Heart left ventricle (tissue), 16 donors: ENCODE data around the gene ZBTB46. TPM values are rescaled to one million over a fixed set of nuclear protein-coding genes. Genes with fewer than 3 reads are reported as not detected.

Source experiments
- ATAC-seq, 4 donors: fragments of 200-7000 bp; cut with Tn5 transposase; one replicate each; pipeline ENCODE4 v1.9.1; 2020 to 2022; ENCODE audit warnings: moderate library complexity in 4 of 4, mild to moderate bottlenecking in 3 of 4, moderate number of reproducible peaks in 1 of 4
- DNase-seq, 5 donors: peaks; one replicate each; pipeline ENCODE4 v3.0.0-alpha.2; 2020
- H3K27ac ChIP-seq, 12 donors: fragments of 200-600 bp; sonication (generic) in 4 of 12; one replicate each; pipeline versions ENCODE4 v1.5.0 to v1.8.0; 2016 to 2022; ENCODE audit warnings: mild to moderate bottlenecking in 2 of 12
- H3K27me3 ChIP-seq, 9 donors: fragments of 200-600 bp; sonication (generic) in 2 of 9; one replicate each; pipeline versions ENCODE4 v1.5.1 to v1.8.0; 2016 to 2022; ENCODE audit warnings: mild to moderate bottlenecking in 3 of 9
- H3K36me3 ChIP-seq, 9 donors: fragments of 200-600 bp; sonication (generic) in 2 of 9; one replicate each; pipeline versions ENCODE4 v1.5.0 to v1.8.0; 2018 to 2022; ENCODE audit warnings: mild to moderate bottlenecking in 2 of 9
- H3K4me1 ChIP-seq, 12 donors: fragments of 200-600 bp; sonication (generic) in 4 of 12; one replicate each; pipeline versions ENCODE4 v1.5.0 to v1.8.0; 2016 to 2022; ENCODE audit warnings: mild to moderate bottlenecking in 3 of 12
- H3K4me3 ChIP-seq, 12 donors: fragments of 200-600 bp; sonication (generic) in 4 of 12; one replicate each; pipeline versions ENCODE4 v1.5.0 to v1.8.0; 2017 to 2022; ENCODE audit warnings: mild to moderate bottlenecking in 9 of 12, moderate library complexity in 4 of 12
- H3K9me3 ChIP-seq, 12 donors: fragments of 200-600 bp; sonication (generic) in 4 of 12; one replicate each; pipeline versions ENCODE4 v1.5.0 to v1.8.0; 2016 to 2022; ENCODE audit warnings: mild to moderate bottlenecking in 1 of 12
- CTCF ChIP-seq, 12 donors: fragments of 200-600 bp; sonication (generic) in 4 of 12; IDR thresholded peaks; one replicate each; pipeline versions ENCODE4 v1.5.0 to v1.8.0; 2018 to 2022; ENCODE audit warnings: antibody characterized with exemption in 12 of 12, mild to moderate bottlenecking in 5 of 12
- POLR2A ChIP-seq, 2 donors: fragments of 450-650 bp; IDR thresholded peaks; one replicate each; pipeline ENCODE4 v1.6.1; 2017; ENCODE audit warnings: antibody characterized with exemption in 2 of 2, mild to moderate bottlenecking in 2 of 2, moderate library complexity in 2 of 2
- WGBS, 4 donors: extraction: QIAGEN DNeasy Blood & Tissue Kit in 2 of 4; methylation state at CpG; one replicate each; pipeline versions ENCODE4 v1.1.5 to v1.1.7; 2013 to 2018; 5-methylcytosine and 5-hydroxymethylcytosine counted together
- intact Hi-C, 10 donors: fragments of 100-400 bp; cut with DNase I; formaldehyde crosslinking; loops; one replicate each; pipeline versions ENCODE4 v1.11.1 to v1.14.2; 2022
- polyA plus RNA-seq, 2 donors: library from polyadenylated mRNA; stranded (reverse); fragments of 200-250 nt; gene quantifications; one replicate each; pipeline ENCODE4 v1.2.3, GENCODE V29; 2013
- total RNA-seq, 9 donors: library from RNA; depleted of rRNA in 2 of 9; stranded (reverse); fragments of >200 nt in 2 of 9; fragmentation: NEBNext Ultra II Directional in 3 of 9; extraction: Animal tissue kit (Norgen Biotek cat#: 25700) in 3 of 9; gene quantifications; one replicate each; pipeline versions ENCODE4 v1.1.0 to v1.2.4, GENCODE V29; 2016 to 2023
- donor health status: ischemic (EF 13 %, LVEDD 7.1; RV severe dilation, severe dysfunction).
- donor health status: healthy with polysubstance abuse.
- donor health status: DM: no; HTN: yes; CAD: no.
- donor health status: DM: no; HTN: no; CAD: no.
- donor health status: ischemic (EF 25% LVEDD 6.9; RV normal size, moderate dysfunction).
- donor health status: ischemic (EF 25% LVEDD 5.7; RV mildly dilated, moderate dysfunction).
- donor health status: healthy.
- donor health status: DM: yes; HTN: yes; CAD: no.
- donor health status: ischemic (EF 35%, LVEDD 5.7; RV mildly dilated, moderate dysfunction).
- donor health status: nonischemic (EF 11% LVEDD 7.7; RV severe dilation, severe dysfunction).
- donor health status: DM: yes; HTN: yes; CAD: no.
- donor health status: PGD.
- donor health status: ischemic (EF 29% LVEDD 5.4; RV normal size, mild dysfunction).
- donor health status: nonischemic (EF 23%, LVEDD 6.1; RV moderate dilation, normal function).

Gene ZBTB46
- total and polyA plus RNA-seq, 11 donors = 6.6 to 27.4 (median 14.3) TPM

GRCh38 chr20:63697868-63698545 lies 133.1 kb downstream of the ZBTB46 start:
- Histone ChIP-seq H3K9me3 (no peaks in the 10 kb centered on the region), H3K27me3 (no peaks in the 10 kb centered on the region), H3K27ac (peak overlapping the region in 3 of 12 donors; percentile 60 to 89 (median 79)), H3K4me1 (peaks cover 11 to 52% (median 38%) of the 10 kb centered on the region in 12 donors), H3K4me3 (peak overlapping the region in 1 of 12 donors; percentile 43), H3K36me3 (peaks cover 0 to 45% (median 20%) of the 10 kb centered on the region in 9 donors)
- WGBS, 4 donors = 81 to 85% (median 83%) methylated on average over 35 to 40 of the region's 40 CpGs
- DNase-seq (peak in 1 of 5 donors; percentile 26), ATAC-seq (no peak)
- intact Hi-C loops = loop anchor here in 1 of 10 donors (10.0 kb wide), 1 partner anchor 277 kb away; the partner anchor contains the start of gene SAMD10
- TF ChIP-seq POLR2A (IDR thresholded peaks at IDR 0.05) = no peak
- no peak for TF ChIP-seq CTCF (IDR thresholded peaks at IDR 0.05)

- Histone ChIP-seq H3K36me3 (peaks cover 0 to 45% (median 20%) of the 10 kb centered on the region in 9 donors), H3K27me3 (no peaks in the 10 kb centered on the region), H3K9me3 (no peaks in the 10 kb centered on the region), H3K4me3 (peak overlapping the region in 1 of 12 donors; percentile 43), H3K27ac (peak overlapping the region in 3 of 12 donors; percentile 78 to 89 (median 79)), H3K4me1 (peaks cover 11 to 55% (median 38%) of the 10 kb centered on the region in 12 donors)
- 59 to 62% (median 61%) methylated on average over 6 to 7 of the region's 7 CpGs for WGBS, 4 donors
- ATAC-seq (peak in 1 of 4 donors; percentile 0), DNase-seq (peak in 1 of 5 donors; percentile 29)
- intact Hi-C loops = loop anchor here in 1 of 10 donors (10.0 kb wide), 1 partner anchor 277 kb away; the partner anchor contains the start of gene SAMD10
- TF ChIP-seq POLR2A (IDR thresholded peaks at IDR 0.05) (no peak), CTCF (IDR thresholded peaks at IDR 0.05) (no peak)
These were observed 133.7 kb downstream of the ZBTB46 start for GRCh38 chr20:63697357-63697867.

GRCh38 chr20:63696628-63697356 lies 134.3 kb downstream of the ZBTB46 start, which contains the start of gene TNFRSF6B:
TSS of gene TNFRSF6B (plus strand) at chr20:63696652. CDS start at chr20:63696768, 116 bp downstream.
- DNase-seq (peak in 4 of 5 donors; percentile 32 to 67 (median 36)), ATAC-seq (peak in 1 of 4 donors; percentile 0)
- no peaks in the 10 kb centered on the region for H3K27me3 ChIP-seq
- no peaks in the 10 kb centered on the region for H3K9me3 ChIP-seq
- H3K36me3 ChIP-seq = peaks cover 0 to 45% (median 20%) of the 10 kb centered on the region in 9 donors
- H3K27ac ChIP-seq = peak within 1 kb of the TSS in 11 of 12 donors; percentile 11 to 89 (median 77)
- TF ChIP-seq POLR2A (IDR thresholded peaks at IDR 0.05) = no peak
- no peak for TF ChIP-seq CTCF (IDR thresholded peaks at IDR 0.05)
- H3K4me1 ChIP-seq = peaks cover 11 to 61% (median 38%) of the 10 kb centered on the region in 12 donors
- intact Hi-C loops = loop anchor here in 1 of 10 donors (10.0 kb wide), 1 partner anchor 278 kb away; the partner anchor contains the start of gene SAMD10
- 20 to 40% (median 30%) methylated on average over 38 to 52 of the region's 52 CpGs for WGBS, 4 donors
- peak within 1 kb of the TSS in 8 of 12 donors; percentile 3 to 43 (median 24) for H3K4me3 ChIP-seq
